ENCODE results near the gene NFIL3. TPM values are rescaled to one million over a fixed set of nuclear protein-coding genes. Genes with fewer than 3 reads are reported as not detected.

Gene NFIL3
- total RNA-seq, 8 experiments from 2014 or later, result 15.3 to 51.3 (median 32.4) TPM

- Histone ChIP-seq H3K4me1 (replicated peaks in 1 of 2) (peaks cover 13 to 19% of the 10 kb centered on the region in 2 donors), H3K4me3 (peak overlapping the region; percentile 79 to 99 (median 97)), H3K27ac (peak overlapping the region; percentile 88 to 96)
- in situ Hi-C loops (cut with MboI; ENCODE audit: low pct_unique_long_range_greater_than_20kb in 2 of 9, low sequenced_read_pairs in 9 of 9, unreplicated experiment in 9 of 9), result loop anchor here in 1 of 9 experiments (25.0 kb wide), 1 partner anchor 448 kb away; no protein-coding TSS in a partner anchor
- peak in 6 of 8 experiments; percentile 7 to 53 (median 43) for ATAC-seq (replicated peaks in 6 of 8)
- WGBS, 10 experiments, result 0 to 39% (median 12%) methylated on average over 1 to 10 of the region's 10 CpGs; no CpG with 5 or more reads in 1 of the 10 experiments
Observed at GRCh38 chr9:91360551-91361290, 62.9 kb downstream of the NFIL3 start.

- peak in 1 of 8 experiments; percentile 9 for ATAC-seq (replicated peaks in 6 of 8)
- in situ Hi-C loops (cut with MboI; ENCODE audit: low pct_unique_long_range_greater_than_20kb in 2 of 9, low sequenced_read_pairs in 9 of 9, unreplicated experiment in 9 of 9), result loop anchor here in 1 of 9 experiments (25.0 kb wide), 1 partner anchor 448 kb away; no protein-coding TSS in a partner anchor
- 43 to 100% (median 49%) methylated on average over 1 to 7 of the region's 7 CpGs for WGBS, 10 experiments
- H3K4me3 ChIP-seq, result peak overlapping the region; percentile 79 to 99 (median 97)
- H3K4me1 ChIP-seq (replicated peaks in 1 of 2), result peaks cover 13 to 19% of the 10 kb centered on the region in 2 donors
- H3K27ac ChIP-seq, result no peak overlapping the region
Observed at GRCh38 chr9:91359734-91360470, 63.7 kb downstream of the NFIL3 start.

GRCh38 chr9:91359083-91359482 is 64.5 kb downstream of the NFIL3 start:
- 69 to 100% (median 85%) methylated on average over 1 to 2 of the region's 2 CpGs; no CpG with 5 or more reads in 3 of the 10 experiments for WGBS, 10 experiments
- in situ Hi-C loops (cut with MboI; ENCODE audit: low pct_unique_long_range_greater_than_20kb in 2 of 9, low sequenced_read_pairs in 9 of 9, unreplicated experiment in 9 of 9), result loop anchor here in 1 of 9 experiments (25.0 kb wide), 1 partner anchor 447 kb away; no protein-coding TSS in a partner anchor
- H3K4me3 ChIP-seq, result no peak overlapping the region
- H3K4me1 ChIP-seq (replicated peaks in 1 of 2), result peaks cover 13 to 19% of the 10 kb centered on the region in 2 donors
- no peak overlapping the region for H3K27ac ChIP-seq
- no peak for ATAC-seq (replicated peaks in 6 of 8)

Other genes with a start within 250 kb of the NFIL3 start
- gene AUH, start 61.9 kb downstream of the NFIL3 start, total RNA-seq, result 10 to 100 TPM; 13.4 to 22.9 (median 19.4) TPM

Data from motor neuron (in vitro differentiated cells).